HG02678 (cell line): ENCODE data around the gene S100A13.
"Not testable (repeated sequence)": the region's sequence is repeated elsewhere in the genome, so short reads cannot be mapped to it uniquely, and the experiment has no call there.

Experiments used
- ATAC-seq: cut with Tn5 transposase; IDR thresholded peaks from one replicate; pipeline ENCODE4 v1.9.1; 2021; ENCODE audit warnings: mild to moderate bottlenecking, moderate library complexity; ENCODE audit not compliant: unreplicated experiment

The S100A13 gene

GRCh38 chr1:153575081-153575491 is 52.2 kb downstream of the S100A13 start:
- ATAC-seq, result not testable (repeated sequence)

GRCh38 chr1:153573351-153573750 is 54.0 kb downstream of the S100A13 start:
- ATAC-seq, result no peak

GRCh38 chr1:153572569-153573015 is 54.7 kb downstream of the S100A13 start:
- no peak for ATAC-seq

- no peak for ATAC-seq
Measured at GRCh38 chr1:153571706-153572105, 55.6 kb downstream of the S100A13 start.

- ATAC-seq, result no peak
Measured at GRCh38 chr1:153570874-153571273, 56.4 kb downstream of the S100A13 start.

GRCh38 chr1:153569465-153569864 is 57.8 kb downstream of the S100A13 start:
- ATAC-seq, result no peak
